GM19438 (cell line): ENCODE results near the gene PTPRCAP.

Source experiments
- ATAC-seq: cut with Tn5 transposase; IDR thresholded peaks from one replicate; pipeline ENCODE4 v1.9.1; 2021; ENCODE audit warnings: low read depth; ENCODE audit not compliant: unreplicated experiment

The PTPRCAP gene

GRCh38 chr11:67441731-67442351, 4.4 kb upstream of the PTPRCAP start:
- ATAC-seq = no peak

DNA sequence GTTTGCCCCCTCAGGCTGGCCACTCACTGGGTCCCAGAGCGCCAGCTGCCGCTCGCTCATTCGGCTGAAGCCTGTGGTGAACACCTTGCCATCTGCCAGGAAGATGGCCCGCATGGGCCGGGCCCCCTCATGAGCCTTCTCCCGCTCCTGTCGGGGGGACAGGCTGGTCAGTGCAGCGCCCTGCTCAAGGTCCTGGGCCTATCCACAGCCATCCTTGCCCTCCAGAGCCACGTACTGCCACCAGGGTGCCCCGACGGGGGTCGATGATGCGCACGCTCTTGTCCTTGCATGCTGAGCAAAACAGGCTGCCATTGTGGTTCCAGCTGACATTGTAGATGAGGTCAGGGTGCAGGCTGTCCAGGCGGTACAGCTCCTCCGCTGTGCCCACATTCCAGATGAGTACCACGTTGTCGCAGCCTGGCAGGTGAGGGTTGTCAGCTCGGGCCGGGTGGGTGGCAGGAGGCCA, 3.6 kb upstream of the PTPRCAP start:
- no peak for ATAC-seq

- ATAC-seq = no peak
These were observed 3.0 kb upstream of the PTPRCAP start for GRCh38 chr11:67440229-67441097.

- ATAC-seq = no peak
These were observed 2.1 kb upstream of the PTPRCAP start for GRCh38 chr11:67439321-67440228.

DNA sequence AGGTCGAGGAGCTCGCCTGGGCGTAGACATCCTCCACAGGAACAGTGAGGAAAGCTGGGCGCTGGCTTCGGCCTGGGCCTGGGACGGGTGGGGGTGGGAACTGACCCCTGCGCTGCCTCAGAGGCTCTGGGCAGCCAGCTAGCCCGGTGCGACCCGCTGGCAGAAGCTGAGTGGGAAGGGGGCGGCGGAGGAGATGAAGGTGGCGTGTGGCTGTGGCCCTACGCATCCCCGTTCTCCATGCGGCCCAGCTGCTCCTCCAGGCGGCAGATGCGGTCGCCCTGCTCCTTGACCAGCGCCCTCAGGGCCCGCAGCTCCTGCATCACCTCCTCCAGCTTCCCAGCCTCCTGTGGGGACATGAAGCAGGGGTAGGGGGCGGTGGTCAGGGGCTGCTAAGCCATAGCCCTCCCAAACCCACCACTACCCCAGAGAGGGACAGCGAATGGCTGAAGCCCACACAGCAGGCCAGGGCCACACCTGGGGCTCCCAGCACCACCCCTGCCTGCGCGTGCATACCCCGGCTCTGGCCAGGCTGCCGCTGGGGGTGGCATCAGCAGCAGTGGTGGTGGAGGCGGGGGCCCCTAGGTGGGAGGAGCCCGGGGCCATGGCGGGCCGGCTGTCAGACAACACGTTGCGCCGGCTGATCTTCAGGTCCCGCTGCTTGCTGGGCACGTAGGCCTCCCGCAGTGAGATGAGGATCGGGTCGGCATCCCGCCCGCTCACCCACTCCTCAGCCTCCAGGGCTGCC, 848 bp upstream of the PTPRCAP start:
- no peak for ATAC-seq

- no peak for ATAC-seq
These were observed 301 bp upstream of the PTPRCAP start for GRCh38 chr11:67437809-67438157.

DNA sequence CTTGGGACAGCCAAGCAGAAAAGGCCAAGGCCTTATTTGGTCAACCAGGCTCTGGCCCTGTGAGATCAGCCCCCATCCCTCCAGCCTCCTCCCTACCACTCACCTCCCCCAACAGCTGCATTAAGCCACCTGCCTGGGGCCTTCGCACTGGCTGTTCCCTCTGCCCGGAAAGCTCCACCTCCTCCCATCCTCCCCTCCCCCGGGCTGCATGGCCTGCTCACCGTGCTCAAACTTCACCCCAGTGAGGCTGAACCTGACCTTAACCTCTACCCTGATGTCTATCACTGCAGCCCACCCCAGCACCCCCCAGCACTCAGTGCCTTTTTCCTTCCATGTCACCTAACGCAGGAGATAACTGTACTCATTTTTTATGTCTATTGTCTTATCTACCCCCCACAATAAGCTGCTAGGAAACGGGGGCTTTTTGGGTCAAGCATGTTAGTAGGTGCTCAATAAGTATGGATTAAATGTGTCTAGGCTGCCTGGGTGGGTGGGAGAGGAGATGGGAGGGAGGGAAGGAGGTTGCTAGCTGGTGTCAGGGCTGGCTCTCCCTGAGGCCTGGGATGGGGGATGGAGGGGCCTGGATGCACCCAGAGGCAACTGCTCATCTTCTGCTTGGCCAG, 912 bp downstream of the PTPRCAP start:
- ATAC-seq = peak; percentile 41

DNA sequence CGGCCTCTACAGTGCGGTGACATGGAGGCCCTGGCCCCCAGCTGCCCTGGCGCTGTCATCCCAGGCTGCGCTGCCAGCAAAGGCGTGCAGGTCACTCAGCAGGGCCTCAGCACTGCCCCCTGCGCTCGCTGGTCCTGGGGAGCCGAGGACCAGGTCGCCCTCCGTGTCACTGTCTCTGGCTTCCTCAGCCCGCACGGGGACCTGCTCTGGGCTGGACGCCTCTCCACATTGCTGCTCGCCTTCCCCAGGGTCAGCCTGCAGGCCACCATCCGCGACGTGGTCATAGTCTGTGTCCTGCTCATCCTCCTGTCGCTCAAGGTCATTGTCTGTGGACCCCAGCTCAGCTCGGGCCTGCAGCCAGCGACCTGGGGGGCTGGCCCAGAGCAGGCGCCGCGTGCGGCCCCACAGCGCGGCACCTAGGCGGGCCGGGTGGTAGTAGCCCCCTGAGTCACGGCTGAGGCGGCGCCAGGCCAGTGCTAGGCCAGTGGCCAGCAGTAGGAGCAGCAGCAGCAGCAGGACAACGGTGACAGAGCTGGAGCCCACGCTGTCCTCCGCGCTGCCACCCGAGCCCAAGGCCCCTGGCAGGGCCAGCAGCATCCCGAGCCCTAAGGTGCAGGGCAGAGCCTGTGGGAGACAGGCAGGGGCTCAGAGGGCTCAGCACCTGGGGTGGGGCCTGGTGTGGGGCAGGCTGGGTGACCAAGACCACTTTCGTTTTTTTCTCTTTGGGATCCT, 1.6 kb downstream of the PTPRCAP start:
- ATAC-seq = no peak

DNA sequence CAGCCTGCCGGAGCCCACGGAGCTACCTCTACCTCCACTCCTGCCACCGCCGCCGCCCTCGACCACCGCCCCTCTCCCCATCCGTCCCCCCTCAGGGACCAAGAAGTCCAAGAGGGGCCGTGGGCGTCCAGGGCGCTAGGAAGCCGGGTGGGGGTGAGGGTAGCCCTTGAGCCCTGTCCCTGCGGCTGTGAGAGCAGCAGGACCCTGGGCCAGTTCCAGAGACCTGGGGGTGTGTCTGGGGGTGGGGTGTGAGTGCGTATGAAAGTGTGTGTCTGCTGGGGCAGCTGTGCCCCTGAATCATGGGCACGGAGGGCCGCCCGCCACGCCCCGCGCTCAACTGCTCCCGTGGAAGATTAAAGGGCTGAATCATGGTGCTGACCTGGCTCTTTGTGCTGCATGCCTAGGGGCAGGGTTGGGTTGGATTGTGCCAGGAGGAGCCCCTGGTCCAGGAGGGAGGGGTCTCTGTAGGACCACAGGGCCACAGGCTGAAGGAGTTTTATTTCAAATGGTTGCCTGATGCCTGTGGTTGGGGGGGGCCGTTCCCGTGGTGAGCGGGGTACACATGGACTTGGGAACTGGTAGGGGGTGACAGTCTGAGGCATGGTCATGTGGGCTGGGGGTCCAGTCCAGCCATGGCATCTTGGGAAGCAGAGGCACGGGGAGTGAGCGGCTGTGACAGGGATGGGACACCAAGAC, 2.3 kb downstream of the PTPRCAP start:
- ATAC-seq = no peak

DNA sequence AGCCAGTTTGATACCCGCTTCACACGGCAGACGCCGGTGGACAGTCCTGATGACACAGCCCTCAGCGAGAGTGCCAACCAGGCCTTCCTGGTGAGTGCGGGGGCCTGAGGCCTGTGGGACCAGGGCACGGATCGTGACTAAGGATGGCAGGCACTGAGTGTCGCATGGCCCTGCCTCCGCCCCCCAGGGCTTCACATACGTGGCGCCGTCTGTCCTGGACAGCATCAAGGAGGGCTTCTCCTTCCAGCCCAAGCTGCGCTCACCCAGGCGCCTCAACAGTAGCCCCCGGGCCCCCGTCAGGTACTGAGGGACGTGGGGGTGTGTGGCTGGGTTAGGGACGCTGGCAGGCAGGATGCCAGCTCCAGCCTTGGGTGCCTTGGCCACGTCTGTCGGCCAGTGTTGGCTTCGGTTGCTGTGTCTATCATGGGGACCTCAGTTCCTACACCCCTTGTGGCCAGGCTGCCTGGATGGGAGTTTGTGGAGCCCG, 3.0 kb downstream of the PTPRCAP start:
- no peak for ATAC-seq

- no peak for ATAC-seq
These were observed 3.7 kb downstream of the PTPRCAP start for GRCh38 chr11:67433536-67434394.

GRCh38 chr11:67432655-67433349, 4.7 kb downstream of the PTPRCAP start:
- no peak for ATAC-seq

DNA sequence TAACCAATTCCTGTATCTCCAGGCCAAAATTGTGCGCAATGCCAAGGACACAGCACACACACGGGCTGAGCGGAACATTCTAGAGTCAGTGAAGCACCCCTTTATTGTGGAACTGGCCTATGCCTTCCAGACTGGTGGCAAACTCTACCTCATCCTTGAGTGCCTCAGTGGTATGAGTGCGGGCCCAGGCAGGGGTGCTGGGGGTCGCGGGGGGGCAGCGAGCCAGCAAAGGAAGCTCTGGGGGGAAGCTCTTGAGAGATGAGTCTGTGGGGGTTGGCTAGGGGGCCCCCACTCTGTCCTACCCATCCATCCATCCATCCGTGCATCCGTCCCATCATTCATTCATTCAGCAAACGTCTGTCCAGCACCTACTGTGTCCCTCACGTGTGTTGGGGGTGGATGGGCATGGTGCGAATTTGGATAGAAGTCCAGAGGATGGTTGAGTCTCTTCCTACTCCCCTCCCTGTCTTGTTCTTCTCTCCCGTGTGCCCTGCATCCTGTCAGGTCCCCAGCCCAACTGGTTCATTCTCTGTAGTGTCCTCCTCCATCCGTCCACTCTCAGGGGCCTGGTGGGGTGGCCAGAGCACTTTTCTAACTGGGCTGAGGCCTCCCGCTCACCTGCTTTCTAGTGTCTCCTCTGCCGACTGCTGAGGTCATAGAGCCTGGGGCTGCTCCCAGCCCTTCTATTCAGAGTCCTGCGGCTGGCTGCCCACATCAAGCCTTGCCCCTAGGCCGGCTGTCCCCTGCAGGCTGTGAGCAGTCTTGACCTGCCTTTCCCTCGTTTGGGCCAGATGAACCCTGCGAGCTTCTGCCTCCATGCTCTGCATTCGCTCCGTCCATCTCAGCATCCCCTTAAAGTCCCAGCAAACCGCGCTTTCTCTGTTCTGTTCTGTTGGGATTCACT, 5.9 kb downstream of the PTPRCAP start:
- no peak for ATAC-seq

- ATAC-seq = no peak
These were observed 7.8 kb downstream of the PTPRCAP start for GRCh38 chr11:67429722-67430121.

GRCh38 chr11:67429038-67429668, 8.3 kb downstream of the PTPRCAP start:
- no peak for ATAC-seq
